Stomach (tissue), 4 donors: ENCODE results near the gene KCNH5.

Source experiments
- EP300 ChIP-seq: sonication (generic); formaldehyde crosslinking; IDR thresholded peaks from one replicate; pipeline ENCODE4 v1.6.1; 2017; ENCODE audit warnings: antibody characterized with exemption
- POLR2A ChIP-seq, 4 donors: fragments of 450-650 bp; IDR thresholded peaks; one replicate each; pipeline ENCODE4 v1.6.1; 2016; ENCODE audit warnings: antibody characterized with exemption in 4 of 4, control low read depth in 2 of 4, mild to moderate bottlenecking in 1 of 4, moderate library complexity in 1 of 4
- POLR2AphosphoS5 ChIP-seq, 3 donors: sonication (generic); formaldehyde crosslinking; IDR thresholded peaks; one replicate each; pipeline ENCODE4 v1.6.1; 2016; ENCODE audit warnings: antibody characterized with exemption in 3 of 3
- TF ChIP-seq, protein P1 (sequence below), 7 experiments: fragments of 450-650 bp in 4 of 7; fragments of 200-600 bp in 3 of 7; sonication (generic) in 3 of 7; IDR thresholded peaks; one replicate each; pipeline ENCODE4 v1.5.1; 2016 to 2019; ENCODE audit warnings: antibody characterized with exemption in 7 of 7, control low read depth in 2 of 7, mild to moderate bottlenecking in 1 of 7

DNA sequence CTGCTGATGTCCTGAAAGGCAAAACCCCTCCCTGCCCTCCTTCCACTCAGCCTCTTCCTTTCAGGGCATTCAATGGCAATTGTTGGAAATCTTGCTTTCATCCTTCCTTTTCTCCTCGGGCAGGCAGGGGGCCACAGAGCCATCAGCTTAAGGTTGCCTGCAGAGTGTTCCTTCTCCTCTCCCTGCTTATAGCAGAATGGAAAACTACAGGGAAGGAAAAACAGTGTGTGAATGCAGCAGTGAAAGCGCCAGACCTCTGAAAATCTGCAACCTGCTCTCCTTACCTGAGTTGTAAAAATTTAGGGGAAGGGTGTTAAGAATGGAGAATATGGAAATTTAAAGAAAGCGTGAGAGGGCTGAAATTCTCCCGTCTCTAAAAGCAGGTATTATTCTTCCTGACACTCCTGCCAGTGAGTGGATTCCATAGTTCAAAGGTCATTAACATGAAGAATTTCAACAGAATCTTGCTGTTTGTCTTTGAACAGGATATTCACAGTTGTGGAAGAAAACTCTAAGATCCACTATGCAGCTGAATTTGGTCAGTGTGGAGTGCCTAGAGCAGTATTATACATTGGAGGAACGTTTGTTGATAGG, 348.8 kb downstream of the KCNH5 start:
- TF ChIP-seq, protein P1, sequence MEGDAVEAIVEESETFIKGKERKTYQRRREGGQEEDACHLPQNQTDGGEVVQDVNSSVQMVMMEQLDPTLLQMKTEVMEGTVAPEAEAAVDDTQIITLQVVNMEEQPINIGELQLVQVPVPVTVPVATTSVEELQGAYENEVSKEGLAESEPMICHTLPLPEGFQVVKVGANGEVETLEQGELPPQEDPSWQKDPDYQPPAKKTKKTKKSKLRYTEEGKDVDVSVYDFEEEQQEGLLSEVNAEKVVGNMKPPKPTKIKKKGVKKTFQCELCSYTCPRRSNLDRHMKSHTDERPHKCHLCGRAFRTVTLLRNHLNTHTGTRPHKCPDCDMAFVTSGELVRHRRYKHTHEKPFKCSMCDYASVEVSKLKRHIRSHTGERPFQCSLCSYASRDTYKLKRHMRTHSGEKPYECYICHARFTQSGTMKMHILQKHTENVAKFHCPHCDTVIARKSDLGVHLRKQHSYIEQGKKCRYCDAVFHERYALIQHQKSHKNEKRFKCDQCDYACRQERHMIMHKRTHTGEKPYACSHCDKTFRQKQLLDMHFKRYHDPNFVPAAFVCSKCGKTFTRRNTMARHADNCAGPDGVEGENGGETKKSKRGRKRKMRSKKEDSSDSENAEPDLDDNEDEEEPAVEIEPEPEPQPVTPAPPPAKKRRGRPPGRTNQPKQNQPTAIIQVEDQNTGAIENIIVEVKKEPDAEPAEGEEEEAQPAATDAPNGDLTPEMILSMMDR (IDR thresholded peaks at IDR 0.05): no peak
- TF ChIP-seq EP300: no peak
- no peak for TF ChIP-seq POLR2AphosphoS5 (IDR thresholded peaks at IDR 0.05)
- no peak for TF ChIP-seq POLR2A (IDR thresholded peaks at IDR 0.05)
